Ecto neural progenitor cell (in vitro differentiated cells): ENCODE results near the gene RHBDL1.

ENCODE experiments used
- DNase-seq: peaks from one replicate; pipeline ENCODE4 v3.0.0-alpha.2; 2018; ENCODE audit warnings: low spot score

RHBDL1 gene

GRCh38 chr16:674968-675883, at the start of gene RHBDL1:
Gene RHBDL1 (plus strand): TSS chr16:675671. CDS start chr16:675791, 120 bp downstream.
- peak; percentile 63 for DNase-seq

- no peak for DNase-seq
Measured at GRCh38 chr16:625977-626765, 49.3 kb upstream of the RHBDL1 start.

- DNase-seq = no peak
Measured at GRCh38 chr16:626787-627453, 48.6 kb upstream of the RHBDL1 start.

- DNase-seq = no peak
Measured at GRCh38 chr16:627454-628239, 47.8 kb upstream of the RHBDL1 start.

- DNase-seq = no peak
Measured at GRCh38 chr16:628321-629061, 47.0 kb upstream of the RHBDL1 start.

- peak; percentile 88 for DNase-seq
Measured at GRCh38 chr16:629185-629832, 46.2 kb upstream of the RHBDL1 start.

- DNase-seq = peak; percentile 95
Measured at GRCh38 chr16:629833-630248, 45.6 kb upstream of the RHBDL1 start.

- no peak for DNase-seq
Measured at GRCh38 chr16:630249-630814, 45.1 kb upstream of the RHBDL1 start.

DNA sequence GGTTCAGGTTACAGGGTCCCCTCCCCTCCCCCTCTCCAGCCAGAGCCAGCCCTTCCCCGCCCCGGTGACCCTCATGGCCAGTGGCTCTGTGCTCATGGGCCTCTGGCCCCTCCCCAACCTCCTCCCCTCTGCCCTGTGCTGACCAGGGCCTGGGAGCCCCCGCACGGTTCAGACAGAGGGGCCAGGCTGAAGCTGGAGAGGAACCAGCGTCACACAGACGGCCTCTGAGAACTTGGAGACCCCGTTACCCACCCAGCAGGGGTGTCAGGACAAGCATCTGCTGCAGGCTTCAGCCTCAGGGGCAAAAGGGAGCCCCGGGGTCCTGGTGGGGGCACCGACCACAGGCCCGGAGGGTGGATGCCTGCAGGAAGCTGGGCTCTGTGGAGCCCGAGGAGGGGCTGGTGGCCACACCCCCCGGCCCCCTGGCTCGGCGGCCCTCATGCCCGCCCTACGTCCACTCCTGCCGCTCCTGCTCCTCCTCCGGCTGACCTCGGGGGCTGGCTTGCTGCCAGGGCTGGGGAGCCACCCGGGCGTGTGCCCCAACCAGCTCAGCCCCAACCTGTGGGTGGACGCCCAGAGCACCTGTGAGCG, 44.6 kb upstream of the RHBDL1 start, which contains the start of gene WFIKKN1:
TSS of gene WFIKKN1 (plus strand) at position 171 of the 591 bp plus-strand sequence. CDS start at position 440, 269 bp downstream.
- DNase-seq = peak; percentile 94

- DNase-seq = no peak
Measured at GRCh38 chr16:631808-632358, 43.6 kb upstream of the RHBDL1 start.

DNA sequence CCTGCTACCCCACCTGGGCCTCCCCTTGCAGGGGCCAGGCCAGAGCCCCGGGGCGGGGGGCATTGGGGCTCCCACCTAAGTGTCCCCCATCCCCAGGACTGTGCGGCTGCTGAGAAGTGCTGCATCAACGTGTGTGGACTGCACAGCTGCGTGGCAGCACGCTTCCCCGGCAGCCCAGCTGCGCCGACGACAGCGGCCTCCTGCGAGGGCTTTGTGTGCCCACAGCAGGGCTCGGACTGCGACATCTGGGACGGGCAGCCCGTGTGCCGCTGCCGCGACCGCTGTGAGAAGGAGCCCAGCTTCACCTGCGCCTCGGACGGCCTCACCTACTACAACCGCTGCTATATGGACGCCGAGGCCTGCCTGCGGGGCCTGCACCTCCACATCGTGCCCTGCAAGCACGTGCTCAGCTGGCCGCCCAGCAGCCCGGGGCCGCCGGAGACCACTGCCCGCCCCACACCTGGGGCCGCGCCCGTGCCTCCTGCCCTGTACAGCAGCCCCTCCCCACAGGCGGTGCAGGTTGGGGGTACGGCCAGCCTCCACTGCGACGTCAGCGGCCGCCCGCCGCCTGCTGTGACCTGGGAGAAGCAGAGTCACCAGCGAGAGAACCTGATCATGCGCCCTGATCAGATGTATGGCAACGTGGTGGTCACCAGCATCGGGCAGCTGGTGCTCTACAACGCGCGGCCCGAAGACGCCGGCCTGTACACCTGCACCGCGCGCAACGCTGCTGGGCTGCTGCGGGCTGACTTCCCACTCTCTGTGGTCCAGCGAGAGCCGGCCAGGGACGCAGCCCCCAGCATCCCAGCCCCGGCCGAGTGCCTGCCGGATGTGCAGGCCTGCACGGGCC, 42.8 kb upstream of the RHBDL1 start:
- DNase-seq = no peak

DNA sequence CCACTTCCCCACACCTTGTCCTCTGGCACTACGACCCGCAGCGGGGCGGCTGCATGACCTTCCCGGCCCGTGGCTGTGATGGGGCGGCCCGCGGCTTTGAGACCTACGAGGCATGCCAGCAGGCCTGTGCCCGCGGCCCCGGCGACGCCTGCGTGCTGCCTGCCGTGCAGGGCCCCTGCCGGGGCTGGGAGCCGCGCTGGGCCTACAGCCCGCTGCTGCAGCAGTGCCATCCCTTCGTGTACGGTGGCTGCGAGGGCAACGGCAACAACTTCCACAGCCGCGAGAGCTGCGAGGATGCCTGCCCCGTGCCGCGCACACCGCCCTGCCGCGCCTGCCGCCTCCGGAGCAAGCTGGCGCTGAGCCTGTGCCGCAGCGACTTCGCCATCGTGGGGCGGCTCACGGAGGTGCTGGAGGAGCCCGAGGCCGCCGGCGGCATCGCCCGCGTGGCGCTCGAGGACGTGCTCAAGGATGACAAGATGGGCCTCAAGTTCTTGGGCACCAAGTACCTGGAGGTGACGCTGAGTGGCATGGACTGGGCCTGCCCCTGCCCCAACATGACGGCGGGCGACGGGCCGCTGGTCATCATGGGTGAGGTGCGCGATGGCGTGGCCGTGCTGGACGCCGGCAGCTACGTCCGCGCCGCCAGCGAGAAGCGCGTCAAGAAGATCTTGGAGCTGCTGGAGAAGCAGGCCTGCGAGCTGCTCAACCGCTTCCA, 42.0 kb upstream of the RHBDL1 start:
- DNase-seq = no peak

GRCh38 chr16:634051-634670, 41.3 kb upstream of the RHBDL1 start:
- DNase-seq = no peak

DNA sequence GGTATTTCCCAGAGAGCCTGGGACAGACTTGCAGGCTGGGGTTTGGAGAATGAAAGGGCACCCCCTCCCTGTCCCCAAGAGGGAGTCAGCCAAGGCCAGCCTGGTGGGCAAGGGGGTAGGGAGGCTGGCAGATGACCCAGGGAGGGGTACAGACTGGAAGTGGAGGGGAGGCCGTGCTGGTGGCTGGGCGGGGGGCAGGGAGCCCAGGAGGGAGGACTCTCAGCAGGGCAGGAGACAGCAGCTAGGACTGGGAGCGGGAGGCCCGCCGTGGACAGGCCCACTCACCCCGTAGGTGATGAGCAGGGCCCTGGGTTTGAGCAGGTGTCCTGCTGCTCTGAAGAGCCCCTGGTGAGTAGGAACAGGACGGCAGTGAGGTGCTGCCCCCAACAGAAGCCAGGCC, 40.5 kb upstream of the RHBDL1 start:
- DNase-seq = no peak

DNA sequence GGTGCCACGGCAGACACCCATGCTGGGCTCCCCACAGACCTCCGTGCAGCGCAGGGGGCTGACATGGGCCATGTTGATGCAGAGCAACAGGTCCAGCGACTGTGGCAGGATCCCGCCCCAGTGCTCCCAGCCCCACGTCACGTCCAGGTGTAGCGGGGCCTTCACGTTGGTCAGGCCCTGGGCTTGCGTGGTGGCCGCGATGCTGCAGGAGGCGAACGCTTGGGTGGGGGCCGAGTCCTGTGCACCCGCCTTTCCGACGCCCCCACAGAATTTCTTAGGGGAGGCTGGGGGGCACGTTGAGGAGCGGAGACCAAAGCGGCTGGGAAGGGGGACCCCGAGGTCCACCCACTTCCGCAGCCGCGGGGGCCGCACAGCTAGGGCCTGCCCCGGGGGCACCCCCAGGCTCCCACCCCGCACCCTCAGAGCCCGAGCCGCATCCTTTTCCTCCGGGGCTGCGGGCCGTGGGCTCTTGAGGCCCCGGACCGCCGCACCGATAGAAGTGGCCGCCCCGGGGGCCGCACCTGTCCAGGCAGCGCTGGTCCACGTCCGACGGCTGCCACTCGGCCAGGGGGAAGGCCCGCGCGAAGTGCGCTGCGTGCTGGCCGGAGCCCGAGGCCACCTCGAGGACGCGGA, 39.8 kb upstream of the RHBDL1 start:
- DNase-seq = no peak

GRCh38 chr16:636206-637080, 39.0 kb upstream of the RHBDL1 start, which contains the start of gene METTL26:
Gene METTL26 (minus strand): TSS chr16:636305. CDS start chr16:636290, 15 bp downstream.
- DNase-seq = peak; percentile 97
